HFF-Myc (cell line): Measurements from ENCODE around the gene SPON1.

Experiments
- DNase-seq: peaks from one replicate; pipeline ENCODE4 v3.0.0-alpha.2; 2011; ENCODE audit warnings: low read depth; ENCODE audit errors: extremely low read depth
- H3K4me3 ChIP-seq: replicated peaks from 2 replicates; pipeline ENCODE4 v1.5.1; 2011; ENCODE audit warnings: low read depth, mild to moderate bottlenecking, control low read depth, low read length
- TF ChIP-seq, protein P1 (sequence below): IDR thresholded peaks from 2 replicates; pipeline ENCODE4 v1.5.1; 2012; ENCODE audit warnings: mild to moderate bottlenecking, low read depth, low read length, control low read depth; ENCODE audit errors: missing control alignments

SPON1 gene

DNA sequence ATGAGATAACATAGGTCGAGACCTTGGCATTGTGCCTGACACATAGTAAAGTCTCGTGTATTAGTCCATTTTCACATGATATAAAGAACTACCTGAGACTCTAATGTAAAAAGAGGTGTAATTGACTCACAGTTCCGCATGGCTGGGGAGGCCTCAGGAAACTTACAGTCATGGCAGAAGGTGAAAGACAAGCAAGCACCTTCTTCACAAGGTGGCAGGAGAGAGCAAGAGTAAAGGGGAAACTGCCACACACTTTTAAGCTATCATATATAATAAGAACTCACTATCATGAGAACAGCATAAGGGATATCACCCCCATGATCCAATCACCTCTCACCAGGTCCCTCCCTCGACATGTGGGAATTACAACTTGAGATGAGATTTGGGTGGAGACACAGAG lies 165.2 kb downstream of the SPON1 start:
- no peak for DNase-seq
- TF ChIP-seq, protein P1, sequence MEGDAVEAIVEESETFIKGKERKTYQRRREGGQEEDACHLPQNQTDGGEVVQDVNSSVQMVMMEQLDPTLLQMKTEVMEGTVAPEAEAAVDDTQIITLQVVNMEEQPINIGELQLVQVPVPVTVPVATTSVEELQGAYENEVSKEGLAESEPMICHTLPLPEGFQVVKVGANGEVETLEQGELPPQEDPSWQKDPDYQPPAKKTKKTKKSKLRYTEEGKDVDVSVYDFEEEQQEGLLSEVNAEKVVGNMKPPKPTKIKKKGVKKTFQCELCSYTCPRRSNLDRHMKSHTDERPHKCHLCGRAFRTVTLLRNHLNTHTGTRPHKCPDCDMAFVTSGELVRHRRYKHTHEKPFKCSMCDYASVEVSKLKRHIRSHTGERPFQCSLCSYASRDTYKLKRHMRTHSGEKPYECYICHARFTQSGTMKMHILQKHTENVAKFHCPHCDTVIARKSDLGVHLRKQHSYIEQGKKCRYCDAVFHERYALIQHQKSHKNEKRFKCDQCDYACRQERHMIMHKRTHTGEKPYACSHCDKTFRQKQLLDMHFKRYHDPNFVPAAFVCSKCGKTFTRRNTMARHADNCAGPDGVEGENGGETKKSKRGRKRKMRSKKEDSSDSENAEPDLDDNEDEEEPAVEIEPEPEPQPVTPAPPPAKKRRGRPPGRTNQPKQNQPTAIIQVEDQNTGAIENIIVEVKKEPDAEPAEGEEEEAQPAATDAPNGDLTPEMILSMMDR = no peak
- H3K4me3 ChIP-seq = no peak overlapping the region

DNA sequence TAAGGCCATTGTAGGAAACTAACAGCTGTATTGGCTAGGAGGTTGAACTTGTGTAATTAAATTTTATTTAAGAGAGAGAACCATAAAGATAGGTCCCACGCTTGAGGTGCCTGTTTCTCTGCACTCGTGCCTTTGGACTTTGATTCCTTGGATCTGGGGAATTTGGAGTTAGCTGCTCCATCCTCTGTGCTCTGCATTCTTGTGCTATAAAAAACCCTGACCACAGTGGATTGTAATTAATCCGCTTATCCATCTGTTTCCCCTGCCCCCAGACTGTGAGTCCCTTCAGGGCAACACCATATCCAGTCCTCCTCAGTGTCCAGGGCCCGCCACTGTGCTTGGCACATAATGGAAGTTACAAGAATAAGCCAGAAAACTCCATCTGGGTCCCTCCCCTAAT lies 169.8 kb downstream of the SPON1 start:
- no peak for DNase-seq
- no peak overlapping the region for H3K4me3 ChIP-seq
- TF ChIP-seq, protein P1 = no peak

DNA sequence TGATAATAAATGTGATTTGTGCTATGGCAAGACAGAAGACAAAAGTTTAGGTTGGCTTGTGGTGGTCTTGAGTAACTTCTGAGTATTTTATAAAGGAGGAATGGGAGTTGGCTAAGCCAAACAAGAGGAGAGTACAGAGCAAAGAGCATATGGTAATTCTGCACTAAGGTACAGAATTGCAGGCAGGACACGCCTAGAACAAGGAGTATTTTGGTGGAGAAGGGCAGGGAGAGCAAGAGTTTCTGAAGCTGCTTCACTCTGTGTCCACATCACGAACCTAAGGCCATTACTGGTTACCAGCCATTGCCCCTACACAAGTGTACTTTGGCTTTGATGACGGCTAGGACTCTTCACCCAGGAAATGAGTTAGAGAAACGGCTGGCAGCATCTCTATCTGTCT lies 170.9 kb downstream of the SPON1 start:
- H3K4me3 ChIP-seq = no peak overlapping the region
- TF ChIP-seq, protein P1 = no peak
- no peak for DNase-seq

DNA sequence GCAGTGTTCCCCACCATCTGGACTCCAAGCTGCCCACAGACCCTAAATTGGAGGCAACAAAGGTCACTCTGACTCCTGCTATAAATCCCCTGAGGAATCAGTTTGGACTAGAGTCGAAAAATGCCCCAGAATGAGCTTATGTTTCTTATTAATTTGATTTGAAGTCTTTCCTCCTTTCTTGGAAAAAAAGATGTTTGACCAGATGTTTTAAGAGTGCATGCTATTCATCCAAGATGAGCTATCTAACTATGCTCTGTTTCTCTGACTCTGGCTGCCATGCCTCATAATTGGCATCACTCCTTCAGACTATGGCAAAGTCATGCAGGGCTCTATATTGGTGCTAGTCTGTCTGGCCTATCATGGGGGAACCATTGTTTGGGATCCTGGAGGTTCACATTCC lies 174.0 kb downstream of the SPON1 start:
- no peak overlapping the region for H3K4me3 ChIP-seq
- TF ChIP-seq, protein P1 = no peak
- DNase-seq = no peak

DNA sequence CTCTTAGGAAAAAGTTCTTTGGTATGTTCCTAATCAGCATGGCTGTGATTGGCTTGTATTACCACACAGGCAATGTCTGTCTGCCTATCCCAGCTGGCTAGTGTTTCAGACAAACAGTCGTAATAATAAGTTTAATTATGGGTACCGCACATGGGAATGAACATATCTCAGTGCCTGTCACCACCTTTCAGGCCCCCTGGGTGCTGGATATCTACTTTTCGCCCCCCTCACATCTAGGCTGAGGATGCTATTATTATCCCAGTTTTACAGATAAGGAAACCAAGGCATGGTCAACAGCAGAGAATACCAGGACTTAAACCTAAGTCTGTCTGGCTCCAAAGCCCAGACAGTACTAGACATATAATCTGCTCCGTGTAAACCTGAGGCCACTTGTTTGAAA lies 174.8 kb downstream of the SPON1 start:
- no peak overlapping the region for H3K4me3 ChIP-seq
- TF ChIP-seq, protein P1 = no peak
- no peak for DNase-seq

DNA sequence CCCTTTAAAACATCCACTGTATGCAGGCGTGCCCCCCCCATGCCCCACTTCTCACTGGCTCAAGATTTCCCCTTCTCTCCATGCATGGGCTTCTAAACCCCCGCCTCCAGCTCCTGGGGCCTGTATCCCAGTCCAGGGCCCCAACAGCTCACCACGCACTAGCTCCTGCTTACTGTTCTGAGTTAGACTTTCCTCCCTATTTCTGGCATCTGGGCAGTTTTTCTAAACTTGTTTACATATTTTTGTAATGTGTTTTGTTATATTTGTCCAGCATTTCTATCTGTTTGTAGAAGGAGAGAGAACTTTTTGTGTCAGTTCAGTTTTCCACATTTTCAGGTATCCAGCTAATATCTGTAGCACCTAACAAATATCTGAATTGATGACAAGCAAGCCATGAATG lies 178.5 kb downstream of the SPON1 start:
- TF ChIP-seq, protein P1 = no peak
- DNase-seq = no peak
- no peak overlapping the region for H3K4me3 ChIP-seq

DNA sequence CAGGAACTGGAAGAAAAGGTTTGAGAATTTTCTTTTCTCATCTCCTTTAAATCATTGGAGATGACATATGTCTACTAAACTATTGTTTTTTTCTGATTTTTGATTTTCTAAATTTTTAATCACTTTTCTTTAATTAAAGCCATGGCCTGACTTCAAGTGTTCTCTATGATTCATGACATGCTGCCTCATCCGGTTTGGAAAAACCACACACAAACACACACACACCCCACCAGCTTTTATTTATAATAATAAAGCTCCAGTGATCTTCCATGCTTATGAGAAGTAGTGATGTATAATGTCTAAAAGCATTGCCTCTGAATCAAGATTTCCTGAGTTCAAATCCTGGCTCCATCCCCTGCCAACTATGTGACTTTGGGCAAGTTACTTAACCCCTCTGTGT lies 179.2 kb downstream of the SPON1 start:
- no peak for DNase-seq
- H3K4me3 ChIP-seq = no peak overlapping the region
- TF ChIP-seq, protein P1 = no peak
